ENCODE data around the gene CFAP251. TPM values are rescaled to one million over a fixed set of nuclear protein-coding genes. Genes with fewer than 3 reads are reported as not detected.

CFAP251 gene
- total RNA-seq, 1 experiment from 2014 or later: 2.6 TPM

GRCh38 chr12:122036153-122036552 is 117.8 kb downstream of the CFAP251 start:
- DNase-seq (ENCODE audit: low read depth, low spot score) (no peak), ATAC-seq (no peak)
- TF ChIP-seq TCF7L2 (IDR thresholded peaks at IDR 0.05; ENCODE audit: borderline replicate concordance, extremely low read depth, insufficient read depth, insufficient read length) (no peak), ELF1 (IDR thresholded peaks at IDR 0.05; ENCODE audit: borderline replicate concordance, low read depth) (no peak), CEBPB (IDR thresholded peaks at IDR 0.05; ENCODE audit: low read depth) (no peak), EZH2 (IDR thresholded peaks at IDR 0.05) (no peak), CBX3 (IDR thresholded peaks at IDR 0.05; ENCODE audit: low read depth) (no peak), EZH2phosphoT487 (IDR thresholded peaks at IDR 0.05; ENCODE audit: borderline replicate concordance) (no peak), FOSL1 (IDR thresholded peaks at IDR 0.05; ENCODE audit: low read depth) (no peak), ZFX (IDR thresholded peaks at IDR 0.05) (no peak), SRF (IDR thresholded peaks at IDR 0.05; ENCODE audit: low read depth) (no peak), POLR2A (IDR thresholded peaks at IDR 0.05; ENCODE audit: borderline replicate concordance, extremely low read depth, insufficient read depth, insufficient read length) (no peak), ZNF274 (IDR thresholded peaks at IDR 0.05; ENCODE audit: low read depth, low read length) (no peak), RAD21 (IDR thresholded peaks at IDR 0.05; ENCODE audit: low read depth) (no peak), SIN3A (IDR thresholded peaks at IDR 0.05; ENCODE audit: low read depth) (no peak), SP1 (IDR thresholded peaks at IDR 0.05; ENCODE audit: low read depth) (no peak), YY1 (IDR thresholded peaks at IDR 0.05; ENCODE audit: extremely low read depth, insufficient replicate concordance, low read depth, low read length) (no peak), POLR2AphosphoS5 (IDR thresholded peaks at IDR 0.05; ENCODE audit: low read depth, low read length) (no peak), ZBTB33 (IDR thresholded peaks at IDR 0.05; ENCODE audit: extremely low read depth, insufficient replicate concordance, low read length) (no peak)
- TF ChIP-seq, protein P1, sequence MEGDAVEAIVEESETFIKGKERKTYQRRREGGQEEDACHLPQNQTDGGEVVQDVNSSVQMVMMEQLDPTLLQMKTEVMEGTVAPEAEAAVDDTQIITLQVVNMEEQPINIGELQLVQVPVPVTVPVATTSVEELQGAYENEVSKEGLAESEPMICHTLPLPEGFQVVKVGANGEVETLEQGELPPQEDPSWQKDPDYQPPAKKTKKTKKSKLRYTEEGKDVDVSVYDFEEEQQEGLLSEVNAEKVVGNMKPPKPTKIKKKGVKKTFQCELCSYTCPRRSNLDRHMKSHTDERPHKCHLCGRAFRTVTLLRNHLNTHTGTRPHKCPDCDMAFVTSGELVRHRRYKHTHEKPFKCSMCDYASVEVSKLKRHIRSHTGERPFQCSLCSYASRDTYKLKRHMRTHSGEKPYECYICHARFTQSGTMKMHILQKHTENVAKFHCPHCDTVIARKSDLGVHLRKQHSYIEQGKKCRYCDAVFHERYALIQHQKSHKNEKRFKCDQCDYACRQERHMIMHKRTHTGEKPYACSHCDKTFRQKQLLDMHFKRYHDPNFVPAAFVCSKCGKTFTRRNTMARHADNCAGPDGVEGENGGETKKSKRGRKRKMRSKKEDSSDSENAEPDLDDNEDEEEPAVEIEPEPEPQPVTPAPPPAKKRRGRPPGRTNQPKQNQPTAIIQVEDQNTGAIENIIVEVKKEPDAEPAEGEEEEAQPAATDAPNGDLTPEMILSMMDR (IDR thresholded peaks at IDR 0.05 in 2 of 3, conservative IDR thresholded peaks at IDR 0.05 in 1 of 3; ENCODE audit: borderline replicate concordance in 1 of 3, insufficient read depth in 1 of 3, low read depth in 2 of 3, low read length in 2 of 3): no peak
- TF ChIP-seq, protein P2, sequence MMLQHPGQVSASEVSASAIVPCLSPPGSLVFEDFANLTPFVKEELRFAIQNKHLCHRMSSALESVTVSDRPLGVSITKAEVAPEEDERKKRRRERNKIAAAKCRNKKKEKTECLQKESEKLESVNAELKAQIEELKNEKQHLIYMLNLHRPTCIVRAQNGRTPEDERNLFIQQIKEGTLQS (IDR thresholded peaks at IDR 0.05): no peak
- intact Hi-C loops (cut with micrococcal nuclease): no loop called here
- Histone ChIP-seq H3K4me2 (ENCODE audit: low read length) (no peak overlapping the region), H3K4me3 (replicated peaks in 1 of 2; ENCODE audit: low read depth in 1 of 2, low read length in 2 of 2) (no peak overlapping the region), H3K36me3 (ENCODE audit: control insufficient read depth in 1 of 2, insufficient read depth in 2 of 2, low read length in 2 of 2) (peaks cover 0 to 9% of the 10 kb centered on the region in 2 experiments; a peak in 2 of 4 replicates), H3K9me2 (ENCODE audit: insufficient read depth) (no peaks in the 10 kb centered on the region), H2AFZ (ENCODE audit: low read depth, low read length, poor library complexity, severe bottlenecking) (no peak overlapping the region), H3K9ac (ENCODE audit: low read length) (no peak overlapping the region), H3K4me1 (ENCODE audit: control insufficient read depth in 1 of 2, insufficient read depth in 2 of 2, low read length in 2 of 2) (peaks cover 0 to 4% of the 10 kb centered on the region in 2 experiments; a peak in 1 of 4 replicates), H4K20me1 (ENCODE audit: insufficient read depth) (no peaks in the 10 kb centered on the region), H3K27ac (ENCODE audit: low read depth, low read length) (no peak overlapping the region), H3K79me2 (ENCODE audit: insufficient read depth, low read length) (peaks cover 18% of the 10 kb centered on the region; the same call in 1 of the 2 replicates), H3K27me3 (ENCODE audit: insufficient read depth, low read length) (no peaks in the 10 kb centered on the region), H3K9me3 (ENCODE audit: control insufficient read depth in 1 of 2, insufficient read depth in 1 of 2, low read depth in 1 of 2, low read length in 2 of 2) (no peaks in the 10 kb centered on the region)
- ChIA-PET POLR2A (no interaction called here), CTCF (interaction anchor here (2.2 kb wide), 1 partner anchor 18 kb away, joined by 5 read pairs; no protein-coding TSS in a partner anchor), RAD21 (ENCODE audit: low non-redundant PET in 1 of 2, low total read pairs in 2 of 2, uncharacterized antibody in 2 of 2, unreplicated experiment in 2 of 2) (no interaction called here)
- BruUV-seq (replicated peaks): no TSS peak

All from HCT116 (cell line).